Liver (tissue), 9 donors: ENCODE results near the gene KIF2C. TPM values are rescaled to one million over a fixed set of nuclear protein-coding genes. Genes with fewer than 3 reads are reported as not detected.

Source experiments
- DNase-seq: peaks from one replicate; pipeline ENCODE4 v3.0.0-alpha.2; 2017; ENCODE audit warnings: low spot score
- H3K27ac ChIP-seq, 2 donors: one replicate each; pipeline ENCODE4 v1.7.0; 2013; ENCODE audit warnings: inconsistent platforms in 2 of 2, low read length in 2 of 2, control low read depth in 1 of 2, low read depth in 1 of 2, mild to moderate bottlenecking in 1 of 2
- H3K27me3 ChIP-seq, 4 donors: one replicate each; pipeline versions ENCODE4 v1.6.1 to v1.7.0; 2013; ENCODE audit warnings: low read length in 3 of 4, inconsistent platforms in 1 of 4, mild to moderate bottlenecking in 1 of 4, moderate library complexity in 1 of 4; ENCODE audit not compliant: control insufficient read depth in 4 of 4, insufficient read depth in 4 of 4
- H3K36me3 ChIP-seq, 4 donors: one replicate each; pipeline versions ENCODE4 v1.6.1 to v1.7.0; 2013; ENCODE audit warnings: low read length in 3 of 4, mild to moderate bottlenecking in 3 of 4, low read depth in 1 of 4, moderate library complexity in 1 of 4; ENCODE audit not compliant: control insufficient read depth in 4 of 4, insufficient read depth in 3 of 4
- H3K4me1 ChIP-seq, 4 donors: one replicate each; pipeline versions ENCODE4 v1.6.1 to v1.7.0; 2013; ENCODE audit warnings: low read length in 3 of 4, mild to moderate bottlenecking in 3 of 4, moderate library complexity in 1 of 4; ENCODE audit not compliant: control insufficient read depth in 4 of 4, insufficient read depth in 4 of 4
- H3K4me3 ChIP-seq, 3 donors: one replicate each; pipeline versions ENCODE4 v1.6.1 to v1.7.0; 2013; ENCODE audit warnings: low read length in 3 of 3, control low read depth in 1 of 3, low read depth in 1 of 3, mild to moderate bottlenecking in 1 of 3
- H3K9ac ChIP-seq, 2 donors: one replicate each; pipeline ENCODE4 v1.7.0; 2013; ENCODE audit warnings: low read length in 2 of 2, mild to moderate bottlenecking in 2 of 2, moderate library complexity in 2 of 2, control low read depth in 1 of 2, low read depth in 1 of 2
- H3K9me3 ChIP-seq, 4 donors: one replicate each; pipeline versions ENCODE4 v1.6.1 to v1.7.0; 2013; ENCODE audit warnings: low read length in 3 of 4; ENCODE audit not compliant: control insufficient read depth in 4 of 4
- CTCF ChIP-seq: fragments of 150-350 bp; IDR thresholded peaks from 2 replicates; pipeline ENCODE4 v1.5.1; 2017; ENCODE audit warnings: improper control_type of control experiment, low read depth, low read length; ENCODE audit not compliant: missing input control
- EGR1 ChIP-seq, 2 donors: IDR thresholded peaks; 2 replicates each; pipeline ENCODE4 v1.6.1; 2016 to 2018; ENCODE audit warnings: antibody characterized with exemption in 2 of 2, low read depth in 2 of 2
- FOXA1 ChIP-seq: IDR thresholded peaks from 2 replicates; pipeline ENCODE4 v1.6.1; 2016; ENCODE audit warnings: antibody characterized with exemption
- FOXA2 ChIP-seq: IDR thresholded peaks from 2 replicates; pipeline ENCODE4 v1.6.1; 2016; ENCODE audit warnings: antibody characterized with exemption
- GABPA ChIP-seq, 2 donors: IDR thresholded peaks in 1 of 2; conservative IDR thresholded peaks in 1 of 2; 2 replicates each; pipeline ENCODE4 v1.6.1; 2016; ENCODE audit warnings: antibody characterized with exemption in 2 of 2, mild to moderate bottlenecking in 1 of 2, moderate library complexity in 1 of 2
- HNF4G ChIP-seq: IDR thresholded peaks from 2 replicates; pipeline ENCODE4 v1.6.1; 2016; ENCODE audit warnings: antibody characterized with exemption
- JUND ChIP-seq, 2 donors: IDR thresholded peaks; 2 replicates each; pipeline ENCODE4 v1.6.1; 2016; ENCODE audit warnings: antibody characterized with exemption in 2 of 2
- MAX ChIP-seq: IDR thresholded peaks from 2 replicates; pipeline ENCODE4 v1.6.1; 2016; ENCODE audit warnings: antibody characterized with exemption
- NR2F2 ChIP-seq: IDR thresholded peaks from 2 replicates; pipeline ENCODE4 v1.6.1; 2016; ENCODE audit warnings: antibody characterized with exemption
- RAD21 ChIP-seq, 2 donors: IDR thresholded peaks; 2 replicates each; pipeline ENCODE4 v1.6.1; 2016; ENCODE audit warnings: antibody characterized with exemption in 2 of 2, mild to moderate bottlenecking in 2 of 2
- RXRA ChIP-seq, 2 donors: IDR thresholded peaks; 2 replicates each; pipeline ENCODE4 v1.6.1; 2017 to 2018; ENCODE audit warnings: antibody characterized with exemption in 2 of 2, mild to moderate bottlenecking in 1 of 2
- TAF1 ChIP-seq: conservative IDR thresholded peaks from 2 replicates; pipeline ENCODE4 v1.6.1; 2016; ENCODE audit warnings: antibody characterized with exemption, mild to moderate bottlenecking
- YY1 ChIP-seq: IDR thresholded peaks from 2 replicates; pipeline ENCODE4 v1.6.1; 2016; ENCODE audit warnings: antibody characterized with exemption, mild to moderate bottlenecking
- ZBTB33 ChIP-seq: IDR thresholded peaks from 2 replicates; pipeline ENCODE4 v1.6.1; 2016; ENCODE audit warnings: antibody characterized with exemption
- WGBS: extraction: QIAGEN DNeasy Blood & Tissue Kit; methylation state at CpG from one replicate; pipeline ENCODE4 v1.1.7; 2013; 5-methylcytosine and 5-hydroxymethylcytosine counted together
- polyA plus RNA-seq, 2 donors: library from polyadenylated mRNA; stranded (reverse) in 1 of 2; unstranded in 1 of 2; fragments of 200-250 nt in 1 of 2; fragments of >200 nt in 1 of 2; fragmentation: Nextera tagmentation in 1 of 2; extraction: Ambion mirVana in 1 of 2; gene quantifications; one replicate each; pipeline versions ENCODE4 v1.2.1 to v1.2.3, GENCODE V29; 2013 to 2015
- total RNA-seq, 2 donors: library from RNA; depleted of rRNA; stranded (reverse); fragments of >200 nt; gene quantifications; one replicate each; pipeline ENCODE4 v1.2.3, GENCODE V29; 2014
- TF ChIP-seq, protein P1 (sequence below): IDR thresholded peaks from 2 replicates; pipeline ENCODE4 v1.6.1; 2016; ENCODE audit warnings: antibody characterized with exemption, mild to moderate bottlenecking
- TF ChIP-seq, protein P2 (sequence below): IDR thresholded peaks from 2 replicates; pipeline ENCODE4 v1.6.1; 2016; ENCODE audit warnings: antibody characterized with exemption
- donor health status: healthy.
- donor health status: healthy.
- donor health status: healthy.
- donor health status: healthy.
- donor health status: healthy.

Gene KIF2C
- total and polyA plus RNA-seq, 4 donors: 0.17 to 26.7 (median 0.73) TPM

GRCh38 chr1:44717156-44717555 is 22.5 kb upstream of the KIF2C start:
- Histone ChIP-seq H3K4me3 (no peak overlapping the region), H3K9ac (no peak overlapping the region), H3K27me3 (no peaks in the 10 kb centered on the region), H3K36me3 (no peaks in the 10 kb centered on the region), H3K9me3 (no peaks in the 10 kb centered on the region), H3K4me1 (peaks cover 0 to 7% (median 0%) of the 10 kb centered on the region in 4 donors), H3K27ac (no peak overlapping the region)
- DNase-seq: no peak
- TF ChIP-seq CTCF (no peak), FOXA1 (no peak), MAX (no peak), ZBTB33 (no peak), TAF1 (no peak)
- TF ChIP-seq, protein P1, sequence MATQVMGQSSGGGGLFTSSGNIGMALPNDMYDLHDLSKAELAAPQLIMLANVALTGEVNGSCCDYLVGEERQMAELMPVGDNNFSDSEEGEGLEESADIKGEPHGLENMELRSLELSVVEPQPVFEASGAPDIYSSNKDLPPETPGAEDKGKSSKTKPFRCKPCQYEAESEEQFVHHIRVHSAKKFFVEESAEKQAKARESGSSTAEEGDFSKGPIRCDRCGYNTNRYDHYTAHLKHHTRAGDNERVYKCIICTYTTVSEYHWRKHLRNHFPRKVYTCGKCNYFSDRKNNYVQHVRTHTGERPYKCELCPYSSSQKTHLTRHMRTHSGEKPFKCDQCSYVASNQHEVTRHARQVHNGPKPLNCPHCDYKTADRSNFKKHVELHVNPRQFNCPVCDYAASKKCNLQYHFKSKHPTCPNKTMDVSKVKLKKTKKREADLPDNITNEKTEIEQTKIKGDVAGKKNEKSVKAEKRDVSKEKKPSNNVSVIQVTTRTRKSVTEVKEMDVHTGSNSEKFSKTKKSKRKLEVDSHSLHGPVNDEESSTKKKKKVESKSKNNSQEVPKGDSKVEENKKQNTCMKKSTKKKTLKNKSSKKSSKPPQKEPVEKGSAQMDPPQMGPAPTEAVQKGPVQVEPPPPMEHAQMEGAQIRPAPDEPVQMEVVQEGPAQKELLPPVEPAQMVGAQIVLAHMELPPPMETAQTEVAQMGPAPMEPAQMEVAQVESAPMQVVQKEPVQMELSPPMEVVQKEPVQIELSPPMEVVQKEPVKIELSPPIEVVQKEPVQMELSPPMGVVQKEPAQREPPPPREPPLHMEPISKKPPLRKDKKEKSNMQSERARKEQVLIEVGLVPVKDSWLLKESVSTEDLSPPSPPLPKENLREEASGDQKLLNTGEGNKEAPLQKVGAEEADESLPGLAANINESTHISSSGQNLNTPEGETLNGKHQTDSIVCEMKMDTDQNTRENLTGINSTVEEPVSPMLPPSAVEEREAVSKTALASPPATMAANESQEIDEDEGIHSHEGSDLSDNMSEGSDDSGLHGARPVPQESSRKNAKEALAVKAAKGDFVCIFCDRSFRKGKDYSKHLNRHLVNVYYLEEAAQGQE: no peak
- WGBS: 91% methylated on average over 4 of the region's 4 CpGs

- no peak for DNase-seq
- H3K4me1 ChIP-seq: peaks cover 0 to 7% (median 0%) of the 10 kb centered on the region in 4 donors
- H3K27me3 ChIP-seq: no peaks in the 10 kb centered on the region
- WGBS: 69% methylated on average over 1 of the region's 1 CpG
- no peaks in the 10 kb centered on the region for H3K36me3 ChIP-seq
- H3K4me3 ChIP-seq: no peak overlapping the region
- H3K9ac ChIP-seq: no peak overlapping the region
- no peak overlapping the region for H3K27ac ChIP-seq
- no peaks in the 10 kb centered on the region for H3K9me3 ChIP-seq
- TF ChIP-seq TAF1 (no peak), RXRA (IDR thresholded peaks at IDR 0.05) (no peak), GABPA (IDR thresholded peaks at IDR 0.05 in 1 of 2, conservative IDR thresholded peaks at IDR 0.05 in 1 of 2) (no peak), FOXA1 (no peak), YY1 (no peak), EGR1 (IDR thresholded peaks at IDR 0.05; ENCODE audit: low read depth in 2 of 2) (no peak), NR2F2 (no peak), HNF4G (no peak), FOXA2 (no peak), RAD21 (IDR thresholded peaks at IDR 0.05) (no peak), CTCF (no peak), JUND (IDR thresholded peaks at IDR 0.05) (no peak), MAX (no peak)
- TF ChIP-seq, protein P2, sequence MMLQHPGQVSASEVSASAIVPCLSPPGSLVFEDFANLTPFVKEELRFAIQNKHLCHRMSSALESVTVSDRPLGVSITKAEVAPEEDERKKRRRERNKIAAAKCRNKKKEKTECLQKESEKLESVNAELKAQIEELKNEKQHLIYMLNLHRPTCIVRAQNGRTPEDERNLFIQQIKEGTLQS: no peak
- TF ChIP-seq, protein P1: no peak
Observed at GRCh38 chr1:44717653-44718052, 22.0 kb upstream of the KIF2C start.
